Neural cell (in vitro differentiated cells): ENCODE results near the gene KIFC3.

Experiments used
- EZH2 ChIP-seq: fragments of 200-600, 300-800 bp; shearing (Covaris generic), sonication (generic); IDR thresholded peaks from 2 replicates; pipeline ENCODE4 v1.6.1; 2014; ENCODE audit warnings: antibody characterized with exemption, low read length, borderline replicate concordance, mild to moderate bottlenecking; ENCODE audit not compliant: insufficient read depth, poor library complexity, severe bottlenecking
- RAD21 ChIP-seq: fragments of 450-650 bp; conservative IDR thresholded peaks from 2 replicates; pipeline ENCODE4 v1.6.1; 2014; ENCODE audit warnings: antibody characterized with exemption, mild to moderate bottlenecking, moderate library complexity
- TF ChIP-seq, protein P1 (sequence below): fragments of 450-650 bp; IDR thresholded peaks from 2 replicates; pipeline ENCODE4 v1.5.1; 2014; ENCODE audit warnings: antibody characterized with exemption, mild to moderate bottlenecking, moderate library complexity; ENCODE audit not compliant: poor library complexity, severe bottlenecking

DNA sequence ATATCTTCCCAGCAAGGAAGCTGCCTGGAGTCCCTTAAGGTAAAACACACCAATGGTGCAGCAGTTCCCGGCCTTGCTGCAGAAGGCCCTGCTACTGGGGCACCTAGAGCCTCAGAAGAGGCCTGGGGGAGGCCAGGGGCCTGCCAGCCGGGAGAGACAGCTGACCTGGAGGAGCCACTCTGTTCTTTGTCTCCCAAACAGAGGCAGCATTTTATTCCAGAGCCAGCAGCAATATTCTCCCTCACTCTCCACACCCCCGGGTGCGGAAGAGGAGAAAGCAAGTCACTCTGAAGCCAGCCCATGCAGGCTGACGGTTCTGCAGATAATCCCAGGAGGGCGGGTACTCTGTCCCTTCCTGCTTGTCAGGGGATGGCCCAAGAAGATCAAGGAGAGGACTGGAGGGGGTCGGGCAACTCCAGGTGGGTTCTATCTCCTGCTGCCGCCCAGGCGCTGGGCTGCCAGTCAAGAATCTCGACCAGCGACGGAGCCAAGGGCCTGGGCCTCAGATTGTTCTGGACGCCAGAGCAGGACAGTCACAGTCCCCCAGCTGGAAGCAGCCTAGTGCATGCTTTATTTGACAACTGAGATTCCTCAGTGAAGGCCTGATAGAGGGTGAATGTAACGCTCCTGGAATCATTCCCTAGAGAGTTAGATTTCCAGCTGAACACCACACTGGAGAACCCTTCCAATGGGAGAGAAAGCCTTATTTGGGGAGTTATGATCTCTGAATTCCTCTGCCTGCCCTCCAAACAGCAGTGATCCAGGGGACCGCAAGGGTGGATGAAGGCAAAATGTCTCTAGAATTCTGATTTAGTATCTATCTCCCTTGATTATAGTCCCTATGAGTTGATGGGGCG is 1.1 kb upstream of the KIFC3 start:
- TF ChIP-seq, protein P1, sequence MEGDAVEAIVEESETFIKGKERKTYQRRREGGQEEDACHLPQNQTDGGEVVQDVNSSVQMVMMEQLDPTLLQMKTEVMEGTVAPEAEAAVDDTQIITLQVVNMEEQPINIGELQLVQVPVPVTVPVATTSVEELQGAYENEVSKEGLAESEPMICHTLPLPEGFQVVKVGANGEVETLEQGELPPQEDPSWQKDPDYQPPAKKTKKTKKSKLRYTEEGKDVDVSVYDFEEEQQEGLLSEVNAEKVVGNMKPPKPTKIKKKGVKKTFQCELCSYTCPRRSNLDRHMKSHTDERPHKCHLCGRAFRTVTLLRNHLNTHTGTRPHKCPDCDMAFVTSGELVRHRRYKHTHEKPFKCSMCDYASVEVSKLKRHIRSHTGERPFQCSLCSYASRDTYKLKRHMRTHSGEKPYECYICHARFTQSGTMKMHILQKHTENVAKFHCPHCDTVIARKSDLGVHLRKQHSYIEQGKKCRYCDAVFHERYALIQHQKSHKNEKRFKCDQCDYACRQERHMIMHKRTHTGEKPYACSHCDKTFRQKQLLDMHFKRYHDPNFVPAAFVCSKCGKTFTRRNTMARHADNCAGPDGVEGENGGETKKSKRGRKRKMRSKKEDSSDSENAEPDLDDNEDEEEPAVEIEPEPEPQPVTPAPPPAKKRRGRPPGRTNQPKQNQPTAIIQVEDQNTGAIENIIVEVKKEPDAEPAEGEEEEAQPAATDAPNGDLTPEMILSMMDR, result no peak
- TF ChIP-seq RAD21 (no peak), EZH2 (no peak)
